B cell (primary cell): ENCODE results near the gene FBXO9.

Source experiments
- EZH2 ChIP-seq: IDR thresholded peaks from 2 replicates; pipeline ENCODE4 v1.6.1; 2012; ENCODE audit warnings: borderline replicate concordance, low read depth, mild to moderate bottlenecking, moderate library complexity, low read length; ENCODE audit not compliant: insufficient read depth, poor library complexity, severe bottlenecking
- TF ChIP-seq, protein P1 (sequence below): fragments of 200-600 bp; IDR thresholded peaks from one replicate; pipeline ENCODE4 v1.8.0; 2022; ENCODE audit warnings: antibody characterized with exemption, mild to moderate bottlenecking

DNA sequence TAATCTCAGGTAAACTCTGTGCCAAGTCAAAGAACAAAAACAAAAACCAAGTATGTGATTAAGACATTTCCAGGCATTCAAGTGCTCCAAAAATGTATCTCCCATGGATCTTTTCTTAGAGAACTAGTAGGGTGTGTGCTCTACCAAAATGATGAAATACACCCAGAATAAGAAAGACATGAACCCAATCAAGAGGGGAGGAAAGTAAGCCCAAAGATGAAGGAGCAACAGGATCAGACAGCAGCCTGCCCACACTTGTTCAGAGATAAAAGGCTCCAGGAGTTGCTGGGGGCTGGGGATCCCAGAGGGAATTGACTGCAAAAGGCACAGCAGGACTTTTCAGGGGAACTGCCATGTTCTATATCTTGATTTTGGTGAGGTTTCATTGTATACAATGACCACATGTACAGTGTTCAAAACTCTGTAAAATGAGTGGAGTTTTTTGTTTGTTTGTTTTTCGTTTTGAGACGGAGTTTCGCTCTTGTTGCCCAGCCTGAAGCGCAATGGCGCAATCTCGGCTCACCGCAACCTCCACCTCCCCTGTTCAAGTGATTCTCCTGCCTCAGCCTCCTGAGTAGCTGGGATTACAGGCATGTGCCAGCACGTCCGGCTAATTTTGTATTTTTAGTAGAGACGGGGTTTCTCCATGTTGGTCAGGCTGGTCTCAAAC, 59.1 kb downstream of the FBXO9 start:
- TF ChIP-seq, protein P1, sequence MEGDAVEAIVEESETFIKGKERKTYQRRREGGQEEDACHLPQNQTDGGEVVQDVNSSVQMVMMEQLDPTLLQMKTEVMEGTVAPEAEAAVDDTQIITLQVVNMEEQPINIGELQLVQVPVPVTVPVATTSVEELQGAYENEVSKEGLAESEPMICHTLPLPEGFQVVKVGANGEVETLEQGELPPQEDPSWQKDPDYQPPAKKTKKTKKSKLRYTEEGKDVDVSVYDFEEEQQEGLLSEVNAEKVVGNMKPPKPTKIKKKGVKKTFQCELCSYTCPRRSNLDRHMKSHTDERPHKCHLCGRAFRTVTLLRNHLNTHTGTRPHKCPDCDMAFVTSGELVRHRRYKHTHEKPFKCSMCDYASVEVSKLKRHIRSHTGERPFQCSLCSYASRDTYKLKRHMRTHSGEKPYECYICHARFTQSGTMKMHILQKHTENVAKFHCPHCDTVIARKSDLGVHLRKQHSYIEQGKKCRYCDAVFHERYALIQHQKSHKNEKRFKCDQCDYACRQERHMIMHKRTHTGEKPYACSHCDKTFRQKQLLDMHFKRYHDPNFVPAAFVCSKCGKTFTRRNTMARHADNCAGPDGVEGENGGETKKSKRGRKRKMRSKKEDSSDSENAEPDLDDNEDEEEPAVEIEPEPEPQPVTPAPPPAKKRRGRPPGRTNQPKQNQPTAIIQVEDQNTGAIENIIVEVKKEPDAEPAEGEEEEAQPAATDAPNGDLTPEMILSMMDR, result no peak
- TF ChIP-seq EZH2, result no peak
